Endothelial cell of umbilical vein (primary cell): Measurements from ENCODE around the gene SH2D6. TPM values are rescaled to one million over a fixed set of nuclear protein-coding genes. Genes with fewer than 3 reads are reported as not detected.

Experiments used
- Bru-seq: library from RNA; stranded (reverse); fragments of 400-500 nt; gene quantifications from one replicate; lab custom pipeline; 2021; lab: Mats Ljungman, UMichigan
- BruChase-seq, 2 experiments: library from RNA; stranded (reverse); fragments of 400-500 nt; gene quantifications; one replicate each; lab custom pipeline; 2021; lab: Mats Ljungman, UMichigan
- BruUV-seq: library from RNA; stranded (reverse); fragments of 400-500 nt; replicated peaks from 2 replicates; lab custom pipeline; 2021; lab: Mats Ljungman, UMichigan
- CTCF ChIA-PET: fragments of 300-600, 350-600 bp; sonication (Branson Sonifier 250); formaldehyde crosslinking; loops from one replicate; lab custom pipeline; 2021; ENCODE audit warnings: antibody characterized with exemption, inconsistent platforms; lab: Charles Lee
- POLR2A ChIA-PET: fragments of 300-600, 350-600 bp; sonication (Branson Sonifier 250); formaldehyde crosslinking; loops from one replicate; lab custom pipeline; 2021; ENCODE audit warnings: antibody characterized with exemption, inconsistent platforms; lab: Charles Lee
- DNase-seq: peaks from one replicate; pipeline ENCODE4 v3.0.0-alpha.2; 2011; ENCODE audit warnings: low read depth, low spot score
- FAIRE-seq: peaks from 2 replicates; lab custom pipeline; 2011; peaks lifted over from hg19 to GRCh38; lab: Jason Lieb, UNC
- H2AFZ ChIP-seq: 2 replicates; pipeline ENCODE4 v1.6.0; 2012; ENCODE audit warnings: low read depth, low read length, control low read depth, inconsistent platforms
- H3K27ac ChIP-seq: 2 replicates; pipeline ENCODE4 v1.5.1; 2011; ENCODE audit warnings: low read depth, mild to moderate bottlenecking, control low read depth, low read length, moderate library complexity; ENCODE audit not compliant: insufficient read depth
- H3K27me3 ChIP-seq, 2 experiments: 2 replicates each; pipeline versions ENCODE4 v1.6.0 to v1.6.1; 2011; ENCODE audit warnings: low read length in 2 of 2, mixed read lengths in 1 of 2; ENCODE audit not compliant: control insufficient read depth in 2 of 2, insufficient read depth in 2 of 2
- H3K36me3 ChIP-seq, 2 experiments: 2 replicates in 1 of 2; 3 replicates in 1 of 2; pipeline ENCODE4 v1.5.1; 2011; ENCODE audit warnings: low read length in 2 of 2, mild to moderate bottlenecking in 1 of 2, moderate library complexity in 1 of 2; ENCODE audit not compliant: control insufficient read depth in 2 of 2, insufficient read depth in 2 of 2; ENCODE audit errors: extremely low read depth in 1 of 2
- H3K4me1 ChIP-seq: 3 replicates; pipeline ENCODE4 v1.5.1; 2011; ENCODE audit warnings: mild to moderate bottlenecking, low read length; ENCODE audit not compliant: control insufficient read depth, insufficient read depth; ENCODE audit errors: extremely low read depth
- H3K4me2 ChIP-seq: 2 replicates; pipeline ENCODE4 v1.6.1; 2011; ENCODE audit warnings: low read length, control low read depth, mixed read lengths; ENCODE audit not compliant: insufficient read depth
- H3K4me3 ChIP-seq, 3 experiments: fragments of 200-600 bp in 1 of 3; sonication (generic), shearing (Covaris generic) in 1 of 3; replicated peaks in 1 of 3; 2 replicates each; pipeline ENCODE4 v1.5.1; 2011 to 2016; ENCODE audit warnings: control low read depth in 3 of 3, low read length in 3 of 3, mild to moderate bottlenecking in 2 of 3, inconsistent platforms in 1 of 3, low read depth in 1 of 3, moderate library complexity in 1 of 3; ENCODE audit not compliant: insufficient read depth in 1 of 3
- H3K79me2 ChIP-seq: 2 replicates; pipeline ENCODE4 v1.6.0; 2012; ENCODE audit warnings: low read length, inconsistent platforms; ENCODE audit not compliant: control insufficient read depth, insufficient read depth
- H3K9ac ChIP-seq: replicated peaks from 2 replicates; pipeline ENCODE3; 2011; ENCODE audit warnings: low read length, control low read depth; ENCODE audit not compliant: insufficient read depth; ENCODE audit errors: extremely low read depth
- H3K9me1 ChIP-seq: replicated peaks from 3 replicates; pipeline ENCODE4 v1.6.0; 2011; ENCODE audit warnings: mild to moderate bottlenecking, low read length; ENCODE audit not compliant: control insufficient read depth, insufficient read depth; ENCODE audit errors: extremely low read depth
- H3K9me3 ChIP-seq: replicated peaks from 2 replicates; pipeline ENCODE4 v1.5.1; 2012; ENCODE audit warnings: low read length, inconsistent platforms; ENCODE audit not compliant: control insufficient read depth, insufficient read depth
- H4K20me1 ChIP-seq: replicated peaks from 2 replicates; pipeline ENCODE3; 2011; ENCODE audit warnings: mild to moderate bottlenecking, low read length; ENCODE audit not compliant: control insufficient read depth, insufficient read depth; ENCODE audit errors: extremely low read depth
- EZH2 ChIP-seq: IDR thresholded peaks from 2 replicates; pipeline ENCODE4 v1.6.1; 2012; ENCODE audit warnings: borderline replicate concordance, low read depth, mild to moderate bottlenecking, moderate library complexity, low read length, inconsistent platforms; ENCODE audit not compliant: severe bottlenecking
- FOS ChIP-seq: IDR thresholded peaks from 2 replicates; pipeline ENCODE4 v1.6.1; 2011; ENCODE audit warnings: mild to moderate bottlenecking, low read length, moderate library complexity, borderline replicate concordance; ENCODE audit not compliant: insufficient read depth
- GATA2 ChIP-seq: IDR thresholded peaks from 2 replicates; pipeline ENCODE4 v1.7.0; 2011; ENCODE audit warnings: low read depth, mild to moderate bottlenecking, moderate library complexity, mixed read lengths, low read length; ENCODE audit not compliant: insufficient read length, insufficient read depth
- JUN ChIP-seq: IDR thresholded peaks from 2 replicates; pipeline ENCODE4 v1.6.1; 2011; ENCODE audit warnings: borderline replicate concordance, low read depth; ENCODE audit not compliant: insufficient read length, insufficient read depth
- MAX ChIP-seq: IDR thresholded peaks from 2 replicates; pipeline ENCODE4 v1.6.1; 2011; ENCODE audit not compliant: insufficient read depth, insufficient read length
- MYC ChIP-seq: IDR thresholded peaks from one replicate; pipeline ENCODE4 v1.6.1; 2011; ENCODE audit warnings: mild to moderate bottlenecking, low read depth, low read length
- POLR2A ChIP-seq: IDR thresholded peaks from 2 replicates; pipeline ENCODE4 v1.6.1; 2012; ENCODE audit warnings: low read depth, mild to moderate bottlenecking, control low read depth, low read length
- POLR2AphosphoS5 ChIP-seq: IDR thresholded peaks from 2 replicates; pipeline ENCODE4 v1.6.1; 2012; ENCODE audit warnings: low read depth, mild to moderate bottlenecking, control low read depth, low read length, moderate library complexity; ENCODE audit not compliant: insufficient read depth
- dilution Hi-C: fragments of 300-500 bp; cut with MboI; formaldehyde crosslinking; loops from one replicate; pipeline ENCODE4 v1.15.0; 2019; ENCODE audit warnings: low sequenced_read_pairs; ENCODE audit not compliant: extremely low pct_ligation_motif_present
- intact Hi-C: fragments of 100-400 bp; cut with micrococcal nuclease; formaldehyde crosslinking; loops from one replicate; pipeline ENCODE4 v1.10.0; 2022
- long read RNA-seq: library from polyadenylated mRNA; stranded (forward); transcript quantifications from one replicate; pipeline ENCODE4 v2.0.0, GENCODE V29; 2021
- polyA minus RNA-seq, 3 experiments: library from RNA; depleted of rRNA, polyadenylated mRNA; stranded (reverse); fragments of >200 nt; gene quantifications; 1 replicate in 1 of 3; 2 replicates in 2 of 3; pipeline ENCODE4 v1.2.3, GENCODE V29; 2011
- polyA plus RNA-seq, 4 experiments: library from polyadenylated mRNA; depleted of rRNA in 3 of 4; stranded (reverse) in 3 of 4; unstranded in 1 of 4; fragments of >200 nt; gene quantifications; 2 replicates each; pipeline versions ENCODE4 v1.2.1 to v1.2.3, GENCODE V29; 2011 to 2012; ENCODE audit warnings: missing spikeins in 1 of 4
- total RNA-seq: library from RNA; stranded (reverse); gene quantifications from 2 replicates; pipeline ENCODE4 v1.2.3, GENCODE V29; 2021
- TF ChIP-seq, protein P1 (sequence below), 2 donors: IDR thresholded peaks; 1 replicate in 1 of 2; 2 replicates in 1 of 2; pipeline ENCODE4 v1.5.1; 2011; ENCODE audit warnings: low read length in 2 of 2, mild to moderate bottlenecking in 2 of 2, moderate library complexity in 2 of 2, control low read depth in 1 of 2, inconsistent platforms in 1 of 2, low read depth in 1 of 2; ENCODE audit not compliant: insufficient read depth in 1 of 2; ENCODE audit errors: extremely low read depth in 1 of 2

The SH2D6 gene
- total RNA-seq (0.39 and 0.53 TPM in 2 replicates), polyA plus RNA-seq (not detected in 2 replicates), polyA minus RNA-seq (not detected in 2 replicates), Bru-seq, nascent RNA (percentile 20 among the genes with signal in this experiment), BruChase-seq, experiment 1, labeled RNA remaining after a 6-hour chase (percentile 14 among the genes with signal in this experiment), BruChase-seq, experiment 2, labeled RNA remaining after a 2-hour chase (percentile 11 among the genes with signal in this experiment)
- not detected in 2 replicates for polyA plus RNA-seq (2011; cell fraction: cytosol; rRNA removed)
- polyA plus RNA-seq (2011; cell fraction: nucleus; rRNA removed) = 0.50 TPM in 1 of 2 replicates, not detected in the other
- not detected in 2 replicates for polyA plus RNA-seq (2012)
- 2.2 TPM for polyA minus RNA-seq (2011; cell fraction: cytosol; rRNA and poly(A)+ RNA removed)
- polyA minus RNA-seq (2011; cell fraction: nucleus; rRNA and poly(A)+ RNA removed) = 0.38 TPM in 1 of 2 replicates, not detected in the other
- long read RNA-seq = 0 reads

DNA sequence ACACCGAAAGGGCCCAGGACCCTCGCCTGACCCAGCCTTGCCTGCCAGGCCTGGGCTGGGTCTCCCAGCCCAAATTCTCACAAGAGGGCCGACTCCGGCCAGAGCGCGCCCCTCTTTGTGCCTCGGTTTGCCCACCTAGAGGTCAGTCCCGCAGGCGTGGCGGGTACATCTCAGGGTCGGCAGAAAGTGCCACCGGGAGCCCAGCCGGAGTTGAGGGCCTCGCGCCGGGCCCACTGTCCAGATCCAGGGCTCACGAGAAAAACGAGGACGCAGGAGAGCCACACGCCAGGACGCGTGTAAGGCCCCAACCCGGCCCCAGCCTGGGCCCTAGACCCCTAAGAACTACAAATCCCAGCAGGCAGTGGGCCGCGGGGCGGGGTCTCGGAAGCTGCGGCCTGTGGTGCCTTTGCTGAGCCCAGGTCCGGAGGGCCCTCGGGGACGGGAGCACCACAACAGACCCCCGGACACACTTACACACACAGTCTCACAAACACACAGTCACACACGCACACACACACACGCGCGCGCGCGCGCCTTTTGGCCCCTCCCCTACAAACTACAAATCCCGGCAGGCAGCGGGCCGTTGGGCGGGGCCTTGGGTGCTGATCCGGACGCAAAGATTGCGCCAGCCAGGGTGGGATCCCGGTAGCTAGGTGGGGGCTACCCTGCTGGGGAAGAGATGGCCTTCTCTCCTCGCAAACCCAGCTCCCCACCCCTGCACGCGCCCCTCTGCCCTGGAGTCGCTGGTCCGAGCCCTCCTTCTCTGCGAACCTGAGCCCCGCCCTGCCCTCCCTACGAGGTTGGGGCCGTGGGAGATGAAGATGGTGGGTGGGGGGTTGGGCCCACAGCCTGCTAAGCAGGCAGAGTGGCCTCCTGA, at the start of gene SH2D6:
SH2D6 (plus strand) TSS at position 583 of the 877 bp plus-strand sequence. CDS start 10,752 bp downstream, outside the sequence.
- Histone ChIP-seq H3K36me3 (no peaks in the 10 kb centered on the region), H2AFZ (peak within 1 kb of the TSS; percentile 88), H3K9ac (peak within 1 kb of the TSS; percentile 85), H3K79me2 (no peaks in the 10 kb centered on the region), H3K27ac (peak within 1 kb of the TSS; percentile 76), H3K4me2 (peak within 1 kb of the TSS; percentile 84), H3K9me3 (no peaks in the 10 kb centered on the region), H3K4me1 (peaks cover 14% of the 10 kb centered on the region), H3K4me3 (peak within 1 kb of the TSS; percentile 54 to 63 (median 55)), H3K9me1 (no peaks in the 10 kb centered on the region), H3K27me3 (no peaks in the 10 kb centered on the region), H4K20me1 (no peaks in the 10 kb centered on the region)
- FAIRE-seq = peak; percentile 91
- peak; percentile 86 for DNase-seq
- dilution Hi-C loops = no loop called here
- ChIA-PET POLR2A (interaction anchor here (1.0 to 4.5 kb wide), 3 partner anchors 121 to 132 kb away, joined by 3 to 41 read pairs (median 13); partner anchors contain the start of gene MAT2A), CTCF (interaction anchor here (1.0 to 7.7 kb wide), 5 partner anchors 121 to 219 kb away, joined by 4 to 236 read pairs (median 10); partner anchors contain the start of genes C2orf68 and MAT2A)
- TSS peak; percentile 20 for BruUV-seq
- TF ChIP-seq POLR2A (peak; percentile 62), POLR2AphosphoS5 (peak; percentile 71), MYC (no peak)
- intact Hi-C loops = loop anchor here (1.0 kb wide), 1 partner anchor 64 kb away; the partner anchor contains the start of genes ELMOD3 and RETSAT

DNA sequence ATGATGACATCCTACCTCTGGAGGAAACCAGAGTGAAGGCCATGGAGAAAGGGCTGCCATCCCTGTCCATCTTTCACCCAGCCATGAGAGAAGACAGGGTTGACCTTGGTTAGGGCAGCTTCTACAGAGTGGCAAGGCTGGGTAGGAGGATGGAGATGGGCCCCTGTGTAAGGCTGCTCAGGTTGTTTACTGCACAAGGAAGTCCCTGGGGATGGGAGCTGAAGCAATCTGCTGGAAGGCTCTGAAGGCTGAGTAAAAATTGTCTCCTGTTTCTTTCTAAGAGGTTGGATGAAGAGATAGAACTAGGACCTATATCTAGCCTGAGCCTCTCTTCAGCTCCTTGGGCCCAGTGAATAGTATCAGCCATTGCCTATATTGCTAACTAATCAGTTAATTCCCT, 49.6 kb upstream of the SH2D6 start:
- Histone ChIP-seq H3K79me2 (no peaks in the 10 kb centered on the region), H3K36me3 (peaks cover 0 to 1% of the 10 kb centered on the region in 2 experiments), H3K27ac (no peak overlapping the region), H3K9ac (no peak overlapping the region), H3K4me1 (no peaks in the 10 kb centered on the region), H3K9me1 (no peaks in the 10 kb centered on the region), H2AFZ (no peak overlapping the region), H4K20me1 (no peaks in the 10 kb centered on the region), H3K4me2 (no peak overlapping the region), H3K4me3 (no peak overlapping the region), H3K9me3 (no peaks in the 10 kb centered on the region), H3K27me3 (no peaks in the 10 kb centered on the region)
- intact Hi-C loops = no loop called here
- FAIRE-seq (no peak), DNase-seq (no peak)
- POLR2A ChIA-PET = no interaction called here
- CTCF ChIA-PET = interaction anchor here (0.6 kb wide), 1 partner anchor 263 kb away, joined by 3 read pairs; no protein-coding TSS in a partner anchor
- TF ChIP-seq GATA2 (no peak), FOS (no peak), MAX (no peak), JUN (no peak), EZH2 (no peak), MYC (no peak), POLR2AphosphoS5 (no peak), POLR2A (no peak)
- TF ChIP-seq, protein P1, sequence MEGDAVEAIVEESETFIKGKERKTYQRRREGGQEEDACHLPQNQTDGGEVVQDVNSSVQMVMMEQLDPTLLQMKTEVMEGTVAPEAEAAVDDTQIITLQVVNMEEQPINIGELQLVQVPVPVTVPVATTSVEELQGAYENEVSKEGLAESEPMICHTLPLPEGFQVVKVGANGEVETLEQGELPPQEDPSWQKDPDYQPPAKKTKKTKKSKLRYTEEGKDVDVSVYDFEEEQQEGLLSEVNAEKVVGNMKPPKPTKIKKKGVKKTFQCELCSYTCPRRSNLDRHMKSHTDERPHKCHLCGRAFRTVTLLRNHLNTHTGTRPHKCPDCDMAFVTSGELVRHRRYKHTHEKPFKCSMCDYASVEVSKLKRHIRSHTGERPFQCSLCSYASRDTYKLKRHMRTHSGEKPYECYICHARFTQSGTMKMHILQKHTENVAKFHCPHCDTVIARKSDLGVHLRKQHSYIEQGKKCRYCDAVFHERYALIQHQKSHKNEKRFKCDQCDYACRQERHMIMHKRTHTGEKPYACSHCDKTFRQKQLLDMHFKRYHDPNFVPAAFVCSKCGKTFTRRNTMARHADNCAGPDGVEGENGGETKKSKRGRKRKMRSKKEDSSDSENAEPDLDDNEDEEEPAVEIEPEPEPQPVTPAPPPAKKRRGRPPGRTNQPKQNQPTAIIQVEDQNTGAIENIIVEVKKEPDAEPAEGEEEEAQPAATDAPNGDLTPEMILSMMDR (IDR thresholded peaks at IDR 0.05; ENCODE audit: extremely low read depth in 1 of 2, insufficient read depth in 1 of 2, low read depth in 1 of 2, low read length in 2 of 2) = no peak
- dilution Hi-C loops = no loop called here
- no TSS peak for BruUV-seq
